AG09309 (cell line): ENCODE data around the gene TMEM190.

Experiments used
- DNase-seq: peaks from one replicate; pipeline ENCODE4 v3.0.0-alpha.2; 2010; ENCODE audit warnings: low read depth
- H3K4me3 ChIP-seq: 2 replicates; pipeline ENCODE4 v1.5.1; 2011; ENCODE audit warnings: mild to moderate bottlenecking, low read depth, low read length, moderate library complexity; ENCODE audit not compliant: control insufficient read depth
- CTCF ChIP-seq: IDR thresholded peaks from 2 replicates; pipeline ENCODE4 v1.5.1; 2011; ENCODE audit warnings: mild to moderate bottlenecking, low read depth, low read length, inconsistent platforms; ENCODE audit not compliant: insufficient read depth, control insufficient read depth; ENCODE audit errors: missing control alignments

Gene TMEM190

GRCh38 chr19:55353356-55353802 is 23.2 kb upstream of the TMEM190 start:
- DNase-seq: no peak
- peak overlapping the region; percentile 31 for H3K4me3 ChIP-seq
- TF ChIP-seq CTCF: no peak

DNA sequence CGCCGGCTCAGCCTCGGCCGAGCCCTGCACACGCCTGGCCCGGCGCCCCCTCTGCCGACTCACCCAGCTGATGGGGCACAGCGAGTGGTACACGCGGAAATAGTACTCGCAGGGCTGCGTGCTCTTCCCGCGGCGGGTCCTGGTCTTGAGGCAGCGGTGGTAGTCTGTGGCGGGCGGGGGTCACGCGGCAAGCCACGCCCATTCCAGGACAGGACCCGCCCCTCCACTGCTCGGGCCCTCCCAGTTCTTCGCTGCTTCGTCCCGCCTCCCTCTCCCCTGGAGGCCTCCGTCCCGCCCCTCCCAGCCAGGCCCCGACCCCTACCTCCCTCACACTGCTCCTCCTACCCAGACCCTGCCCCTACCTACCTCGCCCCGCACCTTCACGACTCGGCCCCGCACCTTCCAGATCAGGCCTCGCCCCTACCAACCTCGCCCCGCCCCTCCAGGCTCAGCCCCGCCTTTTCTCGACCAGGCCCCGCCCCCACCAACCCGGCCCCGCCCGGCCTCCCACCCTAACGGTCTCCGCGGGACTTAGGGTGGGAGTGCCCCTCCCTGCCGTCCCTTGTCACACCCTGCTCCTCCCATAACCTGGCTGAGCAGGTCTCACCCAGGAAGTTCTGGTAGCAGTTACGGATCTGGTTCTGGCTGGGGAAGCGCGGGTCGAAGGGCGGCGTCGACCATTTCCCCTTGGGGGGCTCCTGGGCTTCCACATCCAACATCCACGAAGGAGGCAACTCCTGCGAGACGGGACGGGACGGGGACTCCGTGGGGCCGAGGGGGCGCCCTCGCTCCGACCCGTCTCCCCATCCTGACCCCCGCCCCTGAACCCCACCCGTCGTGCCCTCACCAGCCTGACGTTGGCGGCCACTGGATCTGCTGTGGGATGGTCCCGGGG is 22.6 kb upstream of the TMEM190 start:
- H3K4me3 ChIP-seq: peak overlapping the region; percentile 31
- TF ChIP-seq CTCF: no peak
- no peak for DNase-seq

DNA sequence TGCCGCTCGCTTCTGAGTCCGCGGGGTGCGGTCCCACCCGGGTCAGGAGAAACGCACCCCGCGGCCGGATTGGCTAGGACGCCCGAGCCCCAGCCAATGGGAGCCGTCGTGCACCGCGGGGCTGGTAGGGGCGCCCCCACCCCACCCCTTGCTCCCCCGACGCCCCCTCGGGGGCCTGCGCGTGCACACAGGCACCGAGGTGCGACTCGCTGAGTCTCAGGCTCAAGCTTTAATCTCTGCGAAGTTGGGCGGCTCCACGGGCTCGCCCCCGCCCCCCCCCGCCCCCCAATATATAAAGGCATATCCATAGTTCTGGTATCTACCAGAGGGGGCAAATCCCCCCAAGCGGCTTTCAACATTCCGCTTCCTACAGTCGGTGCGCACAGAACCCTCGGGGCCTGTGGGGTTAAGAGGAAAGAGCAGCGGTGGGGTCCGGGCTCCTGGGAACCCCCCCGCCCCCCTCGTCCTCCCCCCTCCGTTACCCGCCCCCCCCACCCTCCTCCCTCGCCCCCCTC is 21.9 kb upstream of the TMEM190 start, which contains the start of gene COX6B2:
Gene COX6B2 (minus strand): TSS at position 22 of the 515 bp plus-strand sequence. CDS start 198 bp downstream, outside the sequence.
- DNase-seq: no peak
- TF ChIP-seq CTCF: no peak
- H3K4me3 ChIP-seq: peak within 1 kb of the TSS; percentile 31

- no peak for DNase-seq
- H3K4me3 ChIP-seq: no peak overlapping the region
- TF ChIP-seq CTCF: no peak
Observed at GRCh38 chr19:55355213-55355821, 21.3 kb upstream of the TMEM190 start.

DNA sequence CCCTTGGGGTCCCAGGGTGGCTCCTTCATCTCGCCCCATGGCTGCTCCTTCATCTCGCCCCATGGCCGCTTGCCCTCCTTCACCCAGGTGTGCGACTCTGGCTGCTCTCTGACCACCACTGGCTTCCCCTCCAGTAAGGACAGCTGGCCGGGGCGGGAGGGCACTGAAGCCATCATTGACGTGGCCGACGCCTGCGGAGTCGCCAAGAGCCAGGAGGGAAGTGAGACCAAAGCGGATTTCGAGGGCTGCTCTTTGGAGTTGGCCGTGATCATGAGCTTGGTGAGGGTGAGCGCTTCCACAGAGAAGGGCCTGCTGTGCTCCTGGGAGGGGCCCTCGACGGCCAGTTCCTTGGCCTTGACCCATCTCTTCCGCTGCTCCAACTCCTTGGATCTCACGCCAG is 18.1 kb upstream of the TMEM190 start:
- no peak for TF ChIP-seq CTCF
- H3K4me3 ChIP-seq: no peak overlapping the region
- no peak for DNase-seq

GRCh38 chr19:55358943-55359908 is 17.4 kb upstream of the TMEM190 start:
- no peak for DNase-seq
- TF ChIP-seq CTCF: no peak
- no peak overlapping the region for H3K4me3 ChIP-seq
